A673 (cell line): Measurements from ENCODE around the gene MAP2.

Source experiments
- EZH2 ChIP-seq: fragments of 200-600 bp; sonication (generic); IDR thresholded peaks from 2 replicates; pipeline ENCODE4 v1.6.1; 2017; ENCODE audit warnings: borderline replicate concordance, low read depth, mild to moderate bottlenecking, mixed read lengths, antibody characterized with exemption, low read length; ENCODE audit not compliant: poor library complexity, severe bottlenecking
- TF ChIP-seq, protein P1 (sequence below): fragments of 300-800, 200-600 bp; sonication (generic); conservative IDR thresholded peaks from 2 replicates; pipeline ENCODE4 v1.5.1; 2017; ENCODE audit warnings: low read depth, mild to moderate bottlenecking, antibody characterized with exemption, low read length, moderate library complexity, mixed read lengths

DNA sequence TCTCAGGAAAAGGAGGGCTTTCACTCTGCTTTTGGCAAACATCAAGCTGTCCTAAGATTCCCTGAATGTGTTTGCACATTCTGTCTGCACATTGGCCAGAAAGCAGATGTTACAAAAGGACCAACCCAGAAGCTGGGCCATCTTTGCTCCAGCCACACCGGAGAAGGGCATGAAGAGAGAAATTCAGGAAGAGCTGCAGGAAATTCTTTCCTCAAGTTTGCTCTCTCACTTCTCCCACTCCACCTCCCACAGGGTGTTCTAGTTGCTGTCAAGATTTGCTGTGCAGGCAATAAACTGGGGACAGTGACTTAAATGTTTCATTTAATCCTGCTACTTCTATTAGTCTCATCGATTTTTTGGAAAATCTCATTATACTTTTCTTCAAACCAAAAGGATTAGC, 210.1 kb downstream of the MAP2 start:
- no peak for TF ChIP-seq EZH2
- TF ChIP-seq, protein P1, sequence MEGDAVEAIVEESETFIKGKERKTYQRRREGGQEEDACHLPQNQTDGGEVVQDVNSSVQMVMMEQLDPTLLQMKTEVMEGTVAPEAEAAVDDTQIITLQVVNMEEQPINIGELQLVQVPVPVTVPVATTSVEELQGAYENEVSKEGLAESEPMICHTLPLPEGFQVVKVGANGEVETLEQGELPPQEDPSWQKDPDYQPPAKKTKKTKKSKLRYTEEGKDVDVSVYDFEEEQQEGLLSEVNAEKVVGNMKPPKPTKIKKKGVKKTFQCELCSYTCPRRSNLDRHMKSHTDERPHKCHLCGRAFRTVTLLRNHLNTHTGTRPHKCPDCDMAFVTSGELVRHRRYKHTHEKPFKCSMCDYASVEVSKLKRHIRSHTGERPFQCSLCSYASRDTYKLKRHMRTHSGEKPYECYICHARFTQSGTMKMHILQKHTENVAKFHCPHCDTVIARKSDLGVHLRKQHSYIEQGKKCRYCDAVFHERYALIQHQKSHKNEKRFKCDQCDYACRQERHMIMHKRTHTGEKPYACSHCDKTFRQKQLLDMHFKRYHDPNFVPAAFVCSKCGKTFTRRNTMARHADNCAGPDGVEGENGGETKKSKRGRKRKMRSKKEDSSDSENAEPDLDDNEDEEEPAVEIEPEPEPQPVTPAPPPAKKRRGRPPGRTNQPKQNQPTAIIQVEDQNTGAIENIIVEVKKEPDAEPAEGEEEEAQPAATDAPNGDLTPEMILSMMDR = no peak
